Esophagus muscularis mucosa (tissue), 4 donors: Measurements from ENCODE around the gene HES4. TPM values are rescaled to one million over a fixed set of nuclear protein-coding genes. Genes with fewer than 3 reads are reported as not detected.

Experiments
- DNase-seq: peaks from one replicate; pipeline ENCODE4 v3.0.0-alpha.2; 2017; ENCODE audit errors: extremely low spot score
- H3K27ac ChIP-seq, 4 donors: fragments of 200-600 bp; sonication (generic); replicated peaks in 1 of 4; 1 replicate in 3 of 4; 2 replicates in 1 of 4; pipeline ENCODE4 v1.5.1; 2016 to 2019; ENCODE audit warnings: mild to moderate bottlenecking in 1 of 4
- H3K27me3 ChIP-seq, 4 donors: fragments of 200-600 bp; sonication (generic); one replicate each; pipeline versions ENCODE4 v1.5.1 to v1.6.0; 2016 to 2019
- H3K36me3 ChIP-seq, 4 donors: fragments of 200-600 bp; sonication (generic); one replicate each; pipeline ENCODE4 v1.5.1; 2016 to 2019
- H3K4me1 ChIP-seq, 4 donors: fragments of 200-600 bp; sonication (generic); one replicate each; pipeline ENCODE4 v1.5.1; 2016 to 2019
- H3K4me3 ChIP-seq, 4 donors: fragments of 200-600 bp; sonication (generic); 1 replicate in 2 of 4; 2 replicates in 2 of 4; pipeline ENCODE4 v1.5.1; 2016 to 2019; ENCODE audit warnings: mild to moderate bottlenecking in 4 of 4, moderate library complexity in 1 of 4
- H3K9me3 ChIP-seq, 4 donors: fragments of 200-600 bp; sonication (generic); 1 replicate in 3 of 4; 2 replicates in 1 of 4; pipeline ENCODE4 v1.5.1; 2016 to 2019
- CTCF ChIP-seq, 3 experiments: fragments of 200-600 bp in 2 of 3; fragments of 450-650 bp in 1 of 3; sonication (generic) in 2 of 3; IDR thresholded peaks; one replicate each; pipeline ENCODE4 v1.5.1; 2017 to 2019; ENCODE audit warnings: antibody characterized with exemption in 3 of 3, mild to moderate bottlenecking in 2 of 3, moderate library complexity in 1 of 3
- EP300 ChIP-seq: sonication (generic); formaldehyde crosslinking; IDR thresholded peaks from one replicate; pipeline ENCODE4 v1.6.1; 2017; ENCODE audit warnings: antibody characterized with exemption
- POLR2A ChIP-seq: fragments of 450-650 bp; IDR thresholded peaks from one replicate; pipeline ENCODE4 v1.6.1; 2017; ENCODE audit warnings: antibody characterized with exemption, moderate library complexity, mild to moderate bottlenecking, low read depth
- POLR2AphosphoS5 ChIP-seq, 2 donors: sonication (generic); formaldehyde crosslinking; IDR thresholded peaks; one replicate each; pipeline ENCODE4 v1.6.1; 2017; ENCODE audit warnings: antibody characterized with exemption in 2 of 2
- WGBS: methylation state at CpG from one replicate; pipeline ENCODE4 v1.1.5; 2018; 5-methylcytosine and 5-hydroxymethylcytosine counted together
- intact Hi-C: fragments of 100-400 bp; cut with DNase I; formaldehyde crosslinking; loops from one replicate; pipeline ENCODE4 v1.15.1; 2023
- total RNA-seq, 4 donors: library from RNA; depleted of rRNA; stranded (reverse); fragments of >200 nt; gene quantifications; one replicate each; pipeline versions ENCODE4 v1.1.0 to v1.2.1, GENCODE V29; 2016

The HES4 gene
- total RNA-seq, 4 donors from 2014 or later, result 37.8 to 90.4 (median 65.0) TPM

DNA sequence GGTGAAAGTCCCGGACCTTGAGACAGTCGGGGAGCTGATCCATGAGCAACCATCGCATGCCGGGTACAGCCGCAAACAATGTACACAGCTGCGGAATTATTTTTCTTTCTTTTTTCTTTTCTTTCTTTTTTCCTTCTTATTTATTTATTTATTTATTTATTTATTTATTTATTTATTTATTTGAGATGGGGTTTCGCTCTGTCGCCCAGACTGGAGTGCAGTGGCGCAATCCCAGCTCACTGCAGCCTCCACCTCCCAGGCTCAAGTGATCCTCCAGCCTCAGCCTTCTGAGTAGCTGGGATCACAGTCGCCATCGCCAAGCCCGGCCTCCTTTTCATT is 15.5 kb downstream of the HES4 start:
- H3K36me3 ChIP-seq, result no peaks in the 10 kb centered on the region
- H3K9me3 ChIP-seq, result no peaks in the 10 kb centered on the region
- H3K27ac ChIP-seq, result no peak overlapping the region
- peak overlapping the region in 3 of 4 donors; percentile 22 to 42 (median 28) for H3K4me3 ChIP-seq
- 59% methylated on average over 12 of the region's 12 CpGs for WGBS
- peaks cover 4 to 8% (median 7%) of the 10 kb centered on the region in 4 donors for H3K4me1 ChIP-seq
- TF ChIP-seq POLR2A, result no peak
- TF ChIP-seq CTCF (IDR thresholded peaks at IDR 0.05), result peak in 1 of 3 experiments; percentile 19
- no peak for DNase-seq
- intact Hi-C loops, result loop anchor here (2.0 kb wide), 1 partner anchor 78 kb away; no protein-coding TSS in a partner anchor
- peaks cover 0 to 56% (median 3%) of the 10 kb centered on the region in 4 donors for H3K27me3 ChIP-seq

DNA sequence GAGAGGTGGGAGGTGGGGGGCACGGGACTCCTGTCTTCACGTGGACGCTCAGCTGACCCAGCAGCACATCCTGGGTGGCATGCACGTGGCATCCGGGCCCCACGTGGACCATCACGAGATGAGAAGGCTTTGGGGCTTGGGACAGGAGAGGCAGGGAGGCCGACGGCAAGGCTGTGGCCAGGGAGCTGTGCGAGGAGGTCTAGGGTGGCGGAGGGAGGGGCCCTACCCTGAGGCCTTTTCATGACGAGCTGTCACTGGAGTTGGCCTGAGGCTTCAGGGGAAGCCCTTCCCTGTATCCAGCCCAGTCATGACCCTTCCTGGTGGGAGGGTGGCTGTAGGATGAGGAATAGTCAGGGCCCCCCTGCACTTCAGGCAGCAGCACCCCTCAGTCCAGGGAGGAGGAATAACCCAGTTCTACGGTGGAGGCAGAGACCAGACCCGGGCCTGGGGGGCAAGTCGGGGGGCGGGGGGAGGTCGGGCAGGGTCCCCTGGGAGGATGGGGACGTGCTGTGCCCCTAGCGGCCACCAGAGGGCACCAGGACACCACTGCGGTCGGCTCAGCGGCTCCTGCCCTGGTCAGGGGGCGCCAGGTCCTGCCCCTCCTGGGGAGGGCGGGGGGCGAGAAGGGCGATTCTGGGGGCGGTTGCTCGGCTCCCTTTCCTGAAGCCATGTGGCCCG is 16.0 kb downstream of the HES4 start:
- H3K4me3 ChIP-seq, result peak overlapping the region in 3 of 4 donors; percentile 22 to 42 (median 28)
- H3K27me3 ChIP-seq, result peaks cover 0 to 61% (median 3%) of the 10 kb centered on the region in 4 donors
- no peak for DNase-seq
- intact Hi-C loops, result loop anchor here (2.0 kb wide), 1 partner anchor 79 kb away; no protein-coding TSS in a partner anchor
- WGBS, result 16% methylated on average over 21 of the region's 29 CpGs
- peak; percentile 70 to 99 (median 91) for TF ChIP-seq CTCF (IDR thresholded peaks at IDR 0.05)
- TF ChIP-seq EP300, result no peak
- H3K9me3 ChIP-seq, result no peaks in the 10 kb centered on the region
- no peaks in the 10 kb centered on the region for H3K36me3 ChIP-seq
- H3K4me1 ChIP-seq, result peaks cover 4 to 8% (median 7%) of the 10 kb centered on the region in 4 donors
- H3K27ac ChIP-seq, result no peak overlapping the region

- WGBS, result 81% methylated on average over 28 of the region's 43 CpGs
- Histone ChIP-seq H3K27me3 (peaks cover 0 to 71% (median 3%) of the 10 kb centered on the region in 4 donors), H3K4me1 (peaks cover 4 to 8% (median 7%) of the 10 kb centered on the region in 4 donors), H3K36me3 (no peaks in the 10 kb centered on the region), H3K4me3 (no peak overlapping the region), H3K9me3 (no peaks in the 10 kb centered on the region), H3K27ac (no peak overlapping the region)
- intact Hi-C loops, result no loop called here
- TF ChIP-seq EP300 (no peak), CTCF (IDR thresholded peaks at IDR 0.05) (no peak), POLR2AphosphoS5 (IDR thresholded peaks at IDR 0.05) (no peak), POLR2A (no peak)
- no peak for DNase-seq
Measured at GRCh38 chr1:982765-983436, 17.0 kb downstream of the HES4 start.

DNA sequence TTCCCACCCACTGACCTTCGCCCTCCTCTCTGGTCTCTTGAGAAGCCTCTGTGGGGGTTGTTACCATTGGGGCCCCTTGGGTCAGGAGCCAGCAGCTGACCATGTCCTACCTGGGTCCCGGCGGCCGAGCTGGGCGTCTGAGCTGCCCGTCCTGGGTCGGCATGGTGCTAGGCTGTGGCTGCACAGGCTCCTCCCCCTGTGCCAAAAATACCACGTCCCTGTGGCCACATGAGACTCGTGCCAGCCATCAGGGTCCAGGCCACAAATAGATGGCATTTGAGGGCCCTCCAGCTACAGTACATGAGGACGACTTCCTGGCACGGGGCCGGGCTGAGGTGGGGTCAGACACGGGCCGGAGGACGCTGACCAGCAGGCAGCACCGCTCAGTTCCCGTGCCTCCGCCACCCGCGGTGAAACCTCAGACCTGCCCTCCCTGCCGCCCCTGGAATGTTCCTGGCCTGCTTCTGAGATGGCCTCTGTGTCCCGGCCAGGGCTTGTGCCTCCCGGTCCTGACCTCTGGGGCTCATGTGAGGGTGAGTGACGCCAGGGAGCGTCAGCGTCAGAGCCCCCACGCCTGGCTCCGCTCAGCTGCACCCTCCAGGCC is 17.8 kb downstream of the HES4 start, which contains the start of gene PERM1:
Gene PERM1 (minus strand): TSS at position 139 of the 604 bp plus-strand sequence. CDS start 1,064 bp downstream, outside the sequence.
- Histone ChIP-seq H3K4me3 (no peak within 1 kb of the TSS), H3K9me3 (no peaks in the 10 kb centered on the region), H3K4me1 (peaks cover 4 to 8% (median 7%) of the 10 kb centered on the region in 4 donors), H3K36me3 (no peaks in the 10 kb centered on the region), H3K27me3 (peaks cover 0 to 72% (median 3%) of the 10 kb centered on the region in 4 donors), H3K27ac (no peak within 1 kb of the TSS)
- intact Hi-C loops, result no loop called here
- TF ChIP-seq POLR2AphosphoS5 (IDR thresholded peaks at IDR 0.05) (no peak), POLR2A (peak; percentile 45)
- DNase-seq, result no peak
- 35% methylated on average over 5 of the region's 28 CpGs for WGBS

DNA sequence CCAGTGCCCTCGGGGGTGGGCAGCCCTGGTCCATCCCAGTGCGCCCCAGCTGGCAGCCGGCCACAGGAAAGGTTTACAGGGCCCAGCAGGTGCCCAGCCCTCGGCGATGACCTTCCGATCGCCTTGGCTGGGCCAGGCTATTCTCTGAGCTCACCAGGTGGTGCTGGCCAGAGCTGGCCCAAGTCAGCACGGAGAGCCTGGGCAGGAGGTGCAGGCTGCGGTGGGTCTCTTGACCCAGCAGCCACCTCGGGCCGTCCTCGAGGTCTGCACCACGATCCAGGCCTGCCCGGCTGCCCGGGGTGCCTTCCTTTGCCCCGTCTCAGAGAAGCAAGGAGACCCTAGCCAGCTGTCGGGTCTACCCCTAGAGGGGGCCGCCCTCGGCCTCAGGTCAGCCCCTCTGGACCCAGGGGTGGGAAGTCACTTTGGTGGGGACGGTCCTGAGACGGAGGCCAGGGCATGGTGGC is 18.4 kb downstream of the HES4 start:
- Histone ChIP-seq H3K27ac (no peak overlapping the region), H3K4me3 (no peak overlapping the region), H3K9me3 (no peaks in the 10 kb centered on the region), H3K4me1 (peaks cover 4 to 8% (median 7%) of the 10 kb centered on the region in 4 donors), H3K36me3 (no peaks in the 10 kb centered on the region), H3K27me3 (peaks cover 0 to 72% (median 3%) of the 10 kb centered on the region in 4 donors)
- TF ChIP-seq CTCF (IDR thresholded peaks at IDR 0.05) (no peak), POLR2A (no peak), POLR2AphosphoS5 (IDR thresholded peaks at IDR 0.05) (no peak), EP300 (no peak)
- DNase-seq, result no peak
- 85% methylated on average over 16 of the region's 21 CpGs for WGBS
- intact Hi-C loops, result no loop called here
